Osteocyte (in vitro differentiated cells): ENCODE results near the gene C1orf210. TPM values are rescaled to one million over a fixed set of nuclear protein-coding genes. Genes with fewer than 3 reads are reported as not detected.

Experiments
- DNase-seq: peaks from one replicate; pipeline ENCODE4 v3.0.0; 2021; ENCODE audit warnings: mixed read lengths; ENCODE audit not compliant: unreplicated experiment; ENCODE audit errors: extremely low spot score
- H3K27ac Mint-ChIP-seq: one replicate; pipeline ENCODE4 v1.8.0; 2021; ENCODE audit warnings: mild to moderate bottlenecking, mixed read lengths; ENCODE audit not compliant: unreplicated experiment
- H3K27me3 Mint-ChIP-seq: one replicate; pipeline ENCODE4 v1.8.0; 2021; ENCODE audit warnings: mixed read lengths; ENCODE audit not compliant: unreplicated experiment
- H3K36me3 Mint-ChIP-seq: one replicate; pipeline ENCODE4 v1.8.0; 2021; ENCODE audit warnings: mixed read lengths; ENCODE audit not compliant: unreplicated experiment
- H3K4me1 Mint-ChIP-seq: one replicate; pipeline ENCODE4 v1.8.0; 2021; ENCODE audit warnings: mixed read lengths; ENCODE audit not compliant: unreplicated experiment
- H3K4me3 Mint-ChIP-seq: one replicate; pipeline ENCODE4 v1.8.0; 2021; ENCODE audit warnings: mild to moderate bottlenecking, moderate library complexity, mixed read lengths; ENCODE audit not compliant: unreplicated experiment
- H3K9me3 Mint-ChIP-seq: one replicate; pipeline ENCODE4 v1.8.0; 2021; ENCODE audit warnings: mixed read lengths; ENCODE audit not compliant: unreplicated experiment
- total RNA-seq: library from RNA; stranded (reverse); gene quantifications from 2 replicates; pipeline ENCODE4 v1.2.1, GENCODE V29; 2021
- TF ChIP-seq, protein P1 (sequence below): fragments of 200-600 bp; sonication (generic); IDR thresholded peaks from 2 replicates; pipeline ENCODE4 v1.5.0; 2021; ENCODE audit warnings: antibody characterized with exemption, mild to moderate bottlenecking, moderate library complexity

C1orf210 gene
- total RNA-seq, 1 donor from 2014 or later, result not detected

DNA sequence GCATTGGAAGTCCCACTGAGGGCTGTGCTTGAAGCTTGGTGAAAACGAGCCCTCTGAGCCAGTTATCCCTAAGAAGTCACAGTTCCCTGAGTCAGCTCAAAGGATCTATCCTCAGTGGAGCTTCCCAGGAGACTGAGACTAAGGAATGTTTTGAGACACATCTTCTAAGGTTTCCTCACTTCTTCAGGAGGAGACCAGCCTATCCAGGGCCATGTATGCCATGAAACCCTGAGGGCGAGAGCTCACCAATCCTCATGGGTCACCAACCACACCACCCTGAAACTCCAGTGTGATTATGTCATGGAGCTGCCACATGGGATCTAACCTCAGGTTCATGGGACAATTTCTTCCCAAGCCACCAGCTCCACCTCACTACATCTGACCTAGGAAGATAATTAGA, 7.8 kb upstream of the C1orf210 start:
- no peaks in the 10 kb centered on the region for H3K9me3 Mint-ChIP-seq
- peaks cover 35% of the 10 kb centered on the region for H3K4me1 Mint-ChIP-seq
- peaks cover 5% of the 10 kb centered on the region for H3K27me3 Mint-ChIP-seq
- DNase-seq, result no peak
- H3K27ac Mint-ChIP-seq, result no peak overlapping the region
- H3K36me3 Mint-ChIP-seq, result no peaks in the 10 kb centered on the region
- H3K4me3 Mint-ChIP-seq, result no peak overlapping the region
- TF ChIP-seq, protein P1, sequence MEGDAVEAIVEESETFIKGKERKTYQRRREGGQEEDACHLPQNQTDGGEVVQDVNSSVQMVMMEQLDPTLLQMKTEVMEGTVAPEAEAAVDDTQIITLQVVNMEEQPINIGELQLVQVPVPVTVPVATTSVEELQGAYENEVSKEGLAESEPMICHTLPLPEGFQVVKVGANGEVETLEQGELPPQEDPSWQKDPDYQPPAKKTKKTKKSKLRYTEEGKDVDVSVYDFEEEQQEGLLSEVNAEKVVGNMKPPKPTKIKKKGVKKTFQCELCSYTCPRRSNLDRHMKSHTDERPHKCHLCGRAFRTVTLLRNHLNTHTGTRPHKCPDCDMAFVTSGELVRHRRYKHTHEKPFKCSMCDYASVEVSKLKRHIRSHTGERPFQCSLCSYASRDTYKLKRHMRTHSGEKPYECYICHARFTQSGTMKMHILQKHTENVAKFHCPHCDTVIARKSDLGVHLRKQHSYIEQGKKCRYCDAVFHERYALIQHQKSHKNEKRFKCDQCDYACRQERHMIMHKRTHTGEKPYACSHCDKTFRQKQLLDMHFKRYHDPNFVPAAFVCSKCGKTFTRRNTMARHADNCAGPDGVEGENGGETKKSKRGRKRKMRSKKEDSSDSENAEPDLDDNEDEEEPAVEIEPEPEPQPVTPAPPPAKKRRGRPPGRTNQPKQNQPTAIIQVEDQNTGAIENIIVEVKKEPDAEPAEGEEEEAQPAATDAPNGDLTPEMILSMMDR, result no peak

DNA sequence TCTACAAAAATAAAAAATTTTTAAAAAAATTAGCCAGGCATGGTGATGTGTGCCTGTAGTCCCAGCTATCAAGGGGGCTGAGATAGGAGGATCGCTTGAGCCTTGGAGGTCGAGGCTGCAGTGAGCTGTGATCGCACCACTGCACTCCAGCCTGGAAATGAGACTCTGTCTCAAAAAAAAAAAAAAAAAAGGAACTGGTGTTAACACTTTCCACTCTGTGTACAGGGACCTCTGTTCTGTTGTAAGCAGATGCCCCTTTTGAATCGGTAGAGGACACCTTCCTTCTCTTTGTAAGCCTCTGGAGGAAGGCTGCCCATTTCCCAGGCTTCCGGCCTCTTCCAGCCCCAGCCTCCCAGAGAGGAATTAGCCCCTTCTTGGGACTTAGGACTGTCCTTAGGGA, 7.3 kb upstream of the C1orf210 start:
- peaks cover 10% of the 10 kb centered on the region for H3K27me3 Mint-ChIP-seq
- H3K9me3 Mint-ChIP-seq, result no peaks in the 10 kb centered on the region
- TF ChIP-seq, protein P1, result no peak
- H3K27ac Mint-ChIP-seq, result no peak overlapping the region
- DNase-seq, result no peak
- H3K4me3 Mint-ChIP-seq, result no peak overlapping the region
- H3K36me3 Mint-ChIP-seq, result no peaks in the 10 kb centered on the region
- peaks cover 35% of the 10 kb centered on the region for H3K4me1 Mint-ChIP-seq

DNA sequence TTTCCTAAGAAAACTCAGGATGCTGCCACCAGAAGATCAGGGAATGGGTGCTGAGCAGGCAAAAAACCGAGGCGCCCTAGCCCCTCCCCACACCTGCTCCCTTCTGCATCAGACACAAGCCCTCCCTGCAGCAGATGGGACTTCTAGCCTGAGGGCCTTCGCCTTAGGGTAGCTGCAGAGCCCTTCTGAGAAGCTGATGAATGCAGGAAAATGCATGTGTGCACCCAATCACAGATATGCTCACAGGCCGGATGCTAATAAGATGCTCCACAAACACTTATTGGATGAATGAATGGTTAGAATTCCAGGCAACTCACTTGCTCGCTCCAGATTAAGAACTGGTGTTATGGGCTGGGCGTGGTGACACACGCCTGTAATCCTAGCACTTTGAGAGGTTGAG, 6.8 kb upstream of the C1orf210 start:
- Mint-ChIP-seq H3K4me3 (no peak overlapping the region), H3K27me3 (peaks cover 13% of the 10 kb centered on the region), H3K9me3 (no peaks in the 10 kb centered on the region), H3K4me1 (peaks cover 35% of the 10 kb centered on the region), H3K27ac (no peak overlapping the region), H3K36me3 (no peaks in the 10 kb centered on the region)
- no peak for DNase-seq
- TF ChIP-seq, protein P1, result no peak

DNA sequence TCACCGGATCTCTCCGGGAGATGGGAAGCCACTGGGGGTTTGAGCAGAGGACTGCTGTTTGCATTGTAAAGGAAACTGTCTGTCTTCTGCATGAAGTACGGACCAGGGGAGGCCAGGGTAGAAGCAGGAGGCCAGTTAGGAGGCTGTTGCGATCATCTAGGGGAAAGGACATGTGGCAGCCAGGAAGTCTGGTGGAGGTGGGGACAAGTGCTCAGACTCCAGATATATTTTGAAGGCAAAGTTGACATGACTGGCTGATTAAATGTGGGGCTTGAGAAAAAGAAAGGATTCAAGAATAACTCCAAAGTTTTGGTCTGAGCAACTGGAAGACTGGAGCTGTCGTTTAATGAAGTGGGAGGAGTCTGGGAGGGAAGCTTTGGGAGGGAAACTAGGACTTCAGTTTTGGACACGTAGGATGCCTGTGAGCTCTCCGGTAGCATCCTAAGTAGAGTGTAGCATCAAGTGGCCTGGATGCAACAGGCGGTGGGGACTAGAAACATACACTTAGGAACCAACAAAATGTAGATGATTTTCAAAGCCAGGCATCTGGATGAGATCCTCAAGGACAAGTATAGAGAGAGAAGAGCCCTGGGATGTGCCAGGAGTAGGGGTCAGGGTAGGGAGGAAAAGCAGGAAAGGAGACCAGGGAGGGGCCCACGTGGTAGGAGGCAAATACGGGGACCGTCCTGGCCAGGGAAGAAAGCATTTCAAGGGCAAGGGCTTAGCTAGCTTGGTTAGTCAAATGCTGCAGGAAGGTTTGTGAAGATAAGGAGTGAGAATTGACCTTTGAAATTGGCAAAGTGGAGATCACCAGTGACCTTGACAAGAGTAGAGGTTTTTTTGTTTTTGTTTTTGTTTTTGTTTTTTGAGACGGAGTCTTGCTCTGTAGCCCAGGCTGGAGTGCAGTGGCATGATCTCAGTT, 3.7 kb upstream of the C1orf210 start:
- Mint-ChIP-seq H3K27ac (no peak overlapping the region), H3K36me3 (no peaks in the 10 kb centered on the region)
- no peak for DNase-seq

More for the DNA sequence above, 3.7 kb upstream of the C1orf210 start:
- no peaks in the 10 kb centered on the region for H3K9me3 Mint-ChIP-seq
- peaks cover 15% of the 10 kb centered on the region for H3K27me3 Mint-ChIP-seq
- no peak overlapping the region for H3K4me3 Mint-ChIP-seq
- peaks cover 7% of the 10 kb centered on the region for H3K4me1 Mint-ChIP-seq
- TF ChIP-seq, protein P1, result no peak
